ENCODE results near the gene STK35. TPM values are rescaled to one million over a fixed set of nuclear protein-coding genes. Genes with fewer than 3 reads are reported as not detected.

STK35 gene
- total and polyA plus RNA-seq, 2 of the 13 experiments (the other 11 are each of a cell fraction or from before 2014, with no cell fraction given) = 27.4 to 29.8 TPM

DNA sequence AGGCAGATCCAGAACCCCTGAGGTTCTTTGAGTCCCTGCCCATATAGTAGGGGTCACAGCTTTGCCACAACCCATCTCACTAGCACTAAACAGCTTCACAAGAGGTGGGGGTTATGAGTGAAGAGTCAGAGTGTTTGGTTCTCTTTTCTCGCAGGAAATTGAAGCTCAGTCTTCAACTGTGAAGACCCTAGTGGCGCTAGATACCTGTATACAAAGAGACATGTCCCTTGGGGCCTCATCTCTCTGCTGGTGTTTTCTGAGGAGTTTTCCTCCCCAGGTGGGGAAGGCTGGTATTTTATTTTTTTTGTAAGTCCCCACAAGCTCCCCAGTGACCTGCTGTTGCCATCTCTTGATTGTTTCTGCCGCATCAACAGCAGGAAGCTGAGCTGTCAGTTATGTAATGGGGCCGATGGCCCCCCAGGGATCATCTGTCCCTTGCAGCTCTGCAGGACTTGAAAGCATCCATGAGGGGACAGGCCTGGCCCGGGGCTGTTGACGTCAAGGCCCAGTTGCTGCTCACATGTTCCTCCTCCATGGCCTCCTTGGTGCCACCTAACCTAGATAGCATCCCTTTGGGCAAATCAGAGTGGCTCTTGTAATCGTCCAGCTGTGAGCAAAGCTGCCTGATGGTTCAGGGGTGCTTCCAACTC is 23.1 kb downstream of the STK35 start:
- no peak overlapping the region for H3K9ac ChIP-seq (ENCODE audit: insufficient read depth, low read depth, low read length)
- H4K20me1 ChIP-seq (ENCODE audit: insufficient read depth, low read length) = peaks cover 43% of the 10 kb centered on the region
- no peaks in the 10 kb centered on the region for H3K27me3 ChIP-seq (ENCODE audit: control insufficient read depth in 1 of 2, insufficient read depth in 2 of 2, low read length in 2 of 2)
- no peaks in the 10 kb centered on the region for H3K4me1 ChIP-seq (ENCODE audit: insufficient read depth, low read length)
- no peak overlapping the region for H3K4me2 ChIP-seq (ENCODE audit: low read depth, low read length)
- no peaks in the 10 kb centered on the region for H3K9me3 ChIP-seq (ENCODE audit: low read length)
- H2AFZ ChIP-seq (ENCODE audit: low read length) = no peak overlapping the region
- no peak for ATAC-seq
- H3K79me2 ChIP-seq (ENCODE audit: insufficient read depth, low read length) = peaks cover 97% of the 10 kb centered on the region
- 93% methylated on average over 7 of the region's 7 CpGs for WGBS (ENCODE audit: low lambda C conversion rate)
- no peak overlapping the region for H3K27ac ChIP-seq (ENCODE audit: extremely low read length, insufficient read depth, low read length)
- no peak for TF ChIP-seq GFI1 (CRISPR knock-in tag; IDR thresholded peaks at IDR 0.05; ENCODE audit: borderline replicate concordance)
- TF ChIP-seq ATF1 (CRISPR knock-in tag; IDR thresholded peaks at IDR 0.05) = no peak
- no peak for TF ChIP-seq FIP1L1 (IDR thresholded peaks at IDR 0.05; ENCODE audit: borderline replicate concordance, insufficient read depth, low read depth, low read length)
- no peak for TF ChIP-seq POLR2A (IDR thresholded peaks at IDR 0.05; ENCODE audit: insufficient read depth in 1 of 2, low read depth in 2 of 2, low read length in 2 of 2)
- TF ChIP-seq MYNN (CRISPR knock-in tag; IDR thresholded peaks at IDR 0.05; ENCODE audit: low read depth) = no peak
- TF ChIP-seq ATM (IDR thresholded peaks at IDR 0.05; ENCODE audit: borderline replicate concordance) = no peak
- no peak for TF ChIP-seq ZNF205 (CRISPR knock-in tag; IDR thresholded peaks at IDR 0.05)
- no peak for TF ChIP-seq ZNF605 (CRISPR knock-in tag; IDR thresholded peaks at IDR 0.05)
- TF ChIP-seq KLF13 (CRISPR knock-in tag; IDR thresholded peaks at IDR 0.05) = no peak
- TF ChIP-seq, protein P1, sequence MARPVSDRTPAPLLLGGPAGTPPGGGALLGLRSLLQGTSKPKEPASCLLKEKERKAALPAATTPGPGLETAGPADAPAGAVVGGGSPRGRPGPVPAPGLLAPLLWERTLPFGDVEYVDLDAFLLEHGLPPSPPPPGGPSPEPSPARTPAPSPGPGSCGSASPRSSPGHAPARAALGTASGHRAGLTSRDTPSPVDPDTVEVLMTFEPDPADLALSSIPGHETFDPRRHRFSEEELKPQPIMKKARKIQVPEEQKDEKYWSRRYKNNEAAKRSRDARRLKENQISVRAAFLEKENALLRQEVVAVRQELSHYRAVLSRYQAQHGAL (CRISPR knock-in tag; IDR thresholded peaks at IDR 0.05; ENCODE audit: not compliant biosample characterization) = no peak
- TF ChIP-seq HOXD1 (CRISPR knock-in tag; IDR thresholded peaks at IDR 0.05) = no peak
- TF ChIP-seq, protein P2, sequence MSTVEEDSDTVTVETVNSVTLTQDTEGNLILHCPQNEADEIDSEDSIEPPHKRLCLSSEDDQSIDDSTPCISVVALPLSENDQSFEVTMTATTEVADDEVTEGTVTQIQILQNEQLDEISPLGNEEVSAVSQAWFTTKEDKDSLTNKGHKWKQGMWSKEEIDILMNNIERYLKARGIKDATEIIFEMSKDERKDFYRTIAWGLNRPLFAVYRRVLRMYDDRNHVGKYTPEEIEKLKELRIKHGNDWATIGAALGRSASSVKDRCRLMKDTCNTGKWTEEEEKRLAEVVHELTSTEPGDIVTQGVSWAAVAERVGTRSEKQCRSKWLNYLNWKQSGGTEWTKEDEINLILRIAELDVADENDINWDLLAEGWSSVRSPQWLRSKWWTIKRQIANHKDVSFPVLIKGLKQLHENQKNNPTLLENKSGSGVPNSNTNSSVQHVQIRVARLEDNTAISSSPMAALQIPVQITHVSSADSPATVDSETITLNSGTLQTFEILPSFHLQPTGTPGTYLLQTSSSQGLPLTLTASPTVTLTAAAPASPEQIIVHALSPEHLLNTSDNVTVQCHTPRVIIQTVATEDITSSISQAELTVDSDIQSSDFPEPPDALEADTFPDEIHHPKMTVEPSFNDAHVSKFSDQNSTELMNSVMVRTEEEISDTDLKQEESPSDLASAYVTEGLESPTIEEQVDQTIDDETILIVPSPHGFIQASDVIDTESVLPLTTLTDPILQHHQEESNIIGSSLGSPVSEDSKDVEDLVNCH (CRISPR knock-in tag; IDR thresholded peaks at IDR 0.05) = no peak
- TF ChIP-seq, protein P3, sequence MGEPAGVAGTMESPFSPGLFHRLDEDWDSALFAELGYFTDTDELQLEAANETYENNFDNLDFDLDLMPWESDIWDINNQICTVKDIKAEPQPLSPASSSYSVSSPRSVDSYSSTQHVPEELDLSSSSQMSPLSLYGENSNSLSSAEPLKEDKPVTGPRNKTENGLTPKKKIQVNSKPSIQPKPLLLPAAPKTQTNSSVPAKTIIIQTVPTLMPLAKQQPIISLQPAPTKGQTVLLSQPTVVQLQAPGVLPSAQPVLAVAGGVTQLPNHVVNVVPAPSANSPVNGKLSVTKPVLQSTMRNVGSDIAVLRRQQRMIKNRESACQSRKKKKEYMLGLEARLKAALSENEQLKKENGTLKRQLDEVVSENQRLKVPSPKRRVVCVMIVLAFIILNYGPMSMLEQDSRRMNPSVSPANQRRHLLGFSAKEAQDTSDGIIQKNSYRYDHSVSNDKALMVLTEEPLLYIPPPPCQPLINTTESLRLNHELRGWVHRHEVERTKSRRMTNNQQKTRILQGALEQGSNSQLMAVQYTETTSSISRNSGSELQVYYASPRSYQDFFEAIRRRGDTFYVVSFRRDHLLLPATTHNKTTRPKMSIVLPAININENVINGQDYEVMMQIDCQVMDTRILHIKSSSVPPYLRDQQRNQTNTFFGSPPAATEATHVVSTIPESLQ (CRISPR knock-in tag; conservative IDR thresholded peaks at IDR 0.05) = no peak
- TF ChIP-seq SKI (IDR thresholded peaks at IDR 0.05; ENCODE audit: partially characterized antibody) = no peak
- intact Hi-C loops (cut with micrococcal nuclease; ENCODE audit: unreplicated experiment) (no loop called here), in situ Hi-C loops (cut with HindIII; ENCODE audit: extremely low pct_ligation_motif_present, low pct_unique_long_range_greater_than_20kb) (no loop called here)
- POLR2A ChIA-PET = interaction anchor here (0.8 to 0.9 kb wide), 2 partner anchors 21 to 23 kb away, joined by 3 read pairs; partner anchors contain the start of gene STK35
- peaks cover 46 to 88% of the 10 kb centered on the region in 2 experiments for H3K36me3 ChIP-seq (replicated peaks in 1 of 2; ENCODE audit: control insufficient read depth in 1 of 2, insufficient read depth in 2 of 2, low read length in 2 of 2)
- FAIRE-seq = no peak
- no peak overlapping the region for H3K4me3 ChIP-seq (replicated peaks in 1 of 3; ENCODE audit: insufficient read depth in 1 of 3, low read depth in 2 of 3, low read length in 3 of 3)
- no TSS peak for BruUV-seq (replicated peaks)
- CTCF ChIA-PET (ENCODE audit: low intra/inter-chr PET ratio, low total read pairs) = no interaction called here
- no peak for DNase-seq (ENCODE audit: low spot score)

Data from HepG2 (cell line).